RWPE2 (cell line): Measurements from ENCODE around the gene PALMD.

ENCODE experiments used
- ATAC-seq: fragments of 200-7000 bp; cut with Tn5 transposase; 3 replicates; pipeline ENCODE4 v1.9.1; 2021; ENCODE audit warnings: low read depth
- DNase-seq: peaks from one replicate; pipeline ENCODE4 v3.0.0-alpha.2; 2020; ENCODE audit warnings: low spot score
- H3K27ac ChIP-seq: fragments of 450-650 bp; 2 replicates; pipeline ENCODE4 v1.5.1; 2017; ENCODE audit warnings: mild to moderate bottlenecking; ENCODE audit not compliant: poor library complexity, severe bottlenecking
- H3K27me3 ChIP-seq: fragments of 250-450 bp; sonication (Bioruptor Pico); 2 replicates; pipeline ENCODE4 v1.5.1; 2021; ENCODE audit warnings: mild to moderate bottlenecking, moderate library complexity; ENCODE audit not compliant: insufficient read depth, poor library complexity, severe bottlenecking
- H3K36me3 ChIP-seq: fragments of 250-450 bp; sonication (Bioruptor Pico); 2 replicates; pipeline ENCODE4 v1.5.1; 2020; ENCODE audit warnings: low read depth, mild to moderate bottlenecking, moderate library complexity
- H3K4me1 ChIP-seq: fragments of 250-450 bp; sonication (Bioruptor Pico); 2 replicates; pipeline ENCODE4 v1.5.1; 2021; ENCODE audit warnings: mild to moderate bottlenecking, moderate library complexity; ENCODE audit not compliant: insufficient read depth, poor library complexity, severe bottlenecking
- H3K4me3 ChIP-seq: fragments of 250-450 bp; sonication (Bioruptor Pico); 2 replicates; pipeline ENCODE4 v1.5.1; 2021; ENCODE audit warnings: mild to moderate bottlenecking, moderate library complexity; ENCODE audit not compliant: severe bottlenecking
- H3K9me3 ChIP-seq: fragments of 250-450 bp; sonication (Bioruptor Pico); 2 replicates; pipeline ENCODE4 v1.5.1; 2021; ENCODE audit warnings: mild to moderate bottlenecking, moderate library complexity; ENCODE audit not compliant: severe bottlenecking
- TF ChIP-seq, protein P1 (sequence below): fragments of 450-650 bp; IDR thresholded peaks from one replicate; pipeline ENCODE4 v1.5.1; 2017; ENCODE audit warnings: mild to moderate bottlenecking, moderate library complexity; ENCODE audit not compliant: poor library complexity, severe bottlenecking

Gene PALMD

DNA sequence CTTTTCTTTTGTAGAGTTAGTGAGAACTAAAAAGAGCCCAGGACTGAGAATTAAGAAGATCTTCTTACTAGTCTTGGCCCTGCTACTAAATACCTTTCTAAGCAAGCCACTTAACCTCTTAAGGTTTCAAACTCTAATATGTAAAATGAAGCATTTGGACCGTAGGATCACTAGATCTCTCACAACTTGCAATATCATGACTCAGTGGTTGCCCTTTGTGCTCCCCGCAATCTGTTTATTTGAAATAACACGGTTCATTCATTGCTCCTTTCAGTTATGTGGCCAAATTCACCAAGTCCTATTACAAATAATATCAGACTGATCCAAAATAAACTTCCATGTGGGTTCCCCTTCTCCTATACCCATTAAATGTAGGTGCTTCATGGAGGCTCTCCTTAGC is 10.8 kb downstream of the PALMD start:
- H3K36me3 ChIP-seq, result no peaks in the 10 kb centered on the region
- DNase-seq (no peak), ATAC-seq (no peak)
- H3K4me3 ChIP-seq, result no peak overlapping the region
- H3K27ac ChIP-seq, result no peak overlapping the region
- H3K4me1 ChIP-seq, result peaks cover 26% of the 10 kb centered on the region
- no peaks in the 10 kb centered on the region for H3K27me3 ChIP-seq
- no peaks in the 10 kb centered on the region for H3K9me3 ChIP-seq
- TF ChIP-seq, protein P1, sequence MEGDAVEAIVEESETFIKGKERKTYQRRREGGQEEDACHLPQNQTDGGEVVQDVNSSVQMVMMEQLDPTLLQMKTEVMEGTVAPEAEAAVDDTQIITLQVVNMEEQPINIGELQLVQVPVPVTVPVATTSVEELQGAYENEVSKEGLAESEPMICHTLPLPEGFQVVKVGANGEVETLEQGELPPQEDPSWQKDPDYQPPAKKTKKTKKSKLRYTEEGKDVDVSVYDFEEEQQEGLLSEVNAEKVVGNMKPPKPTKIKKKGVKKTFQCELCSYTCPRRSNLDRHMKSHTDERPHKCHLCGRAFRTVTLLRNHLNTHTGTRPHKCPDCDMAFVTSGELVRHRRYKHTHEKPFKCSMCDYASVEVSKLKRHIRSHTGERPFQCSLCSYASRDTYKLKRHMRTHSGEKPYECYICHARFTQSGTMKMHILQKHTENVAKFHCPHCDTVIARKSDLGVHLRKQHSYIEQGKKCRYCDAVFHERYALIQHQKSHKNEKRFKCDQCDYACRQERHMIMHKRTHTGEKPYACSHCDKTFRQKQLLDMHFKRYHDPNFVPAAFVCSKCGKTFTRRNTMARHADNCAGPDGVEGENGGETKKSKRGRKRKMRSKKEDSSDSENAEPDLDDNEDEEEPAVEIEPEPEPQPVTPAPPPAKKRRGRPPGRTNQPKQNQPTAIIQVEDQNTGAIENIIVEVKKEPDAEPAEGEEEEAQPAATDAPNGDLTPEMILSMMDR, result no peak

DNA sequence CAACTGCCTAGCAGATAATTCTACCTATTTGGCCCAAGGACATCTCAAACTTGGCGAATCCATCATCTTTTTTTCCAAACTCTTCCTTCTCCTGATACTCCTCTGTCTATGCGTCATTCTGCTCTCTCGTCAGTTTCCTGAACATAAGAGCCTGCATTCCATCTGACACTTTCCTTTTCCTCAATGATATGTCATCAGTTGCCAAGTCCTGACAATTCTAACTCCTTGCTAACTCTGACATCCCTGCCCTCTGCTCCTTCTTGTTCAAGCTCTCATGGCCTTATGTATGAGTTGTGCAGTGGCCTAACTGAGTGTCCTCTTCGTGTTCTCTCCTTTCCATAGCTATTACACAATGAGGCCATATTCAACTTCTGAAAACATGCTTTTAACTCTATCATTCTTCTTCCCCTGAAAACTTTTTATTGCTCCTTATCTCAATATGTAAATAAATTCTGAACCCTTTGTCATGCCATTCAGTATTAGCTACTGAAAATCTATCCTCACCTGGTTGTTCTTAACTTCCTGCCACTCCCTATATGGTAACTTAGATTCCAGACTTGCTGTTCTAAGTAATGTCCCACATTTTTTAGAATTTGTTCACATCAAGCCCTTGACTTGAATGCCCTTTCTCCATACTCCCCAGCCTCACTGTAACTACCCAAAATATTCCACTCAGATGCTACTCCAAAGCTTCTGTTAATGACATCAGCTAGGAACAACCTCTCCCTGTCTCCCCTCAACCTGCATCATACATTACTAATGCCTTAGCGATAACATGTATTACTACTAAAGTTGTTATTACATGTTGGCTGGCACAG is 11.5 kb downstream of the PALMD start:
- Histone ChIP-seq H3K4me3 (no peak overlapping the region), H3K36me3 (no peaks in the 10 kb centered on the region), H3K9me3 (no peaks in the 10 kb centered on the region), H3K27me3 (no peaks in the 10 kb centered on the region), H3K27ac (peak overlapping the region; percentile 6), H3K4me1 (peaks cover 33% of the 10 kb centered on the region)
- no peak for ATAC-seq
- no peak for DNase-seq
- TF ChIP-seq, protein P1, result no peak

DNA sequence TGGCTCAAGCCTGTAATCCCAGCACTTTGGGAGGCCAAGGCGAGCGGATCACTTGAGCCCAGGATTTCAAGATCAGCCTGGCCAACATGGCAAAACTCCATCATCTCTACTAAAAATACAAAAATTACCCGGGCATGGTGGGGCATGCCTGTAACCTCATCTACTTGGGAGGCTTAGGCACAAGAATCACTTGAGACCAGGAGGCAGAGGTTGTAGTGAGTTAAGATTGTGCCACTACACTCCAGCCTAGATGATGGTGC is 12.0 kb downstream of the PALMD start:
- Histone ChIP-seq H3K36me3 (no peaks in the 10 kb centered on the region), H3K27me3 (no peaks in the 10 kb centered on the region), H3K9me3 (no peaks in the 10 kb centered on the region), H3K4me3 (no peak overlapping the region), H3K27ac (peak overlapping the region; percentile 6), H3K4me1 (peaks cover 37% of the 10 kb centered on the region)
- TF ChIP-seq, protein P1, result no peak
- no peak for DNase-seq
- ATAC-seq, result no peak

DNA sequence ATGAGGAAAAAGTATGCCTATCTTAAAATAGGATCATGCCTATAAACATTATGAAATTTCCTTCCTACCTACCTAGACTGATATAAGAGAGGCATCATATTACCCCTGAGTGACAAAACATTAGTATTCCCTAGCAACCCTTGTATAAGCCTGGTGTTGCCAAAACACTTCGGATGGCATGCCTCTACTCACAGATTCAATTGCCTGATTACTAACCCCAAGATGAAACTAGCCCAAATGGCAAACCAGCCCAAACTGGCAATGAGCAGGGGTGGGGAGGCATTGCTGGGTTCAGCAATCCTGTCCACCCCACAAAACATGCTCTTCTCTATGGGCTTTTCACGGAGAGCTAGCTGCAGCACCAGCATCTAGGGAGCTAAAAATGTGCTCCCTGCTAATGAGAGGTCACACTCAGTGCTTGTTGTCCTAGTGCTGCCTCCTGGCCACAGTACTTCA is 13.9 kb downstream of the PALMD start:
- Histone ChIP-seq H3K4me3 (no peak overlapping the region), H3K27ac (peak overlapping the region; percentile 34), H3K4me1 (peaks cover 39% of the 10 kb centered on the region), H3K27me3 (no peaks in the 10 kb centered on the region), H3K9me3 (no peaks in the 10 kb centered on the region), H3K36me3 (no peaks in the 10 kb centered on the region)
- DNase-seq (peak; percentile 70), ATAC-seq (peak; percentile 97)
- TF ChIP-seq, protein P1, result no peak

DNA sequence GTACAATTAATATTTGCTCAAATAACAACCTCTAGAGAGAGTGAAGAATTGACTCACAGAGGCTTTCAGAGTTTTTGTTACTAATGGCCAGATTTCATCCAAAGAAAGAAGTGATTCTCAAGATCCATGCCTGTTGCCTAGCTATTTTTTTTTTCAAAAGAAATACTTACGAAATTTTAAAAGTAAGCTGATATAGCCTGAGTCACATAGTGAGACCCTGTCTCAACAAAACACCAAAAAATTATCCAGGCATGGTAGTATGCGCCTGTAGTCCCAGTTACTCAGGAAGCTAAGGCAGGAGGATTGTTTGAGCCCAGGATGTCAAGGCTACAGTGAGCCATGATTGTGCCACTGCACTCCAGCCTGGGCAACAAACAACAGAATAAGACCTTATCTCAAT is 14.6 kb downstream of the PALMD start:
- ATAC-seq, result no peak
- TF ChIP-seq, protein P1, result no peak

More for the DNA sequence above, 14.6 kb downstream of the PALMD start:
- Histone ChIP-seq H3K4me1 (peaks cover 39% of the 10 kb centered on the region), H3K4me3 (no peak overlapping the region), H3K36me3 (no peaks in the 10 kb centered on the region), H3K27me3 (no peaks in the 10 kb centered on the region), H3K9me3 (no peaks in the 10 kb centered on the region), H3K27ac (peak overlapping the region; percentile 34)
- DNase-seq, result no peak
